Stimulated activated CD8-positive, alpha-beta memory T cell treated with anti-CD3 and anti-CD28 coated beads, Interleukin-7, amount 100 ng/mL, for 4 hours (primary cell): ENCODE measurements around the gene FAM13A.
"Not testable (repeated sequence)": the region's sequence is repeated elsewhere in the genome, so short reads cannot be mapped to it uniquely, and the experiment has no call there.

Source experiments
- DNase-seq, 2 donors: peaks; one replicate each; pipeline ENCODE4 v3.0.0-alpha.2; 2020; ENCODE audit warnings: low read depth in 2 of 2

The FAM13A gene

DNA sequence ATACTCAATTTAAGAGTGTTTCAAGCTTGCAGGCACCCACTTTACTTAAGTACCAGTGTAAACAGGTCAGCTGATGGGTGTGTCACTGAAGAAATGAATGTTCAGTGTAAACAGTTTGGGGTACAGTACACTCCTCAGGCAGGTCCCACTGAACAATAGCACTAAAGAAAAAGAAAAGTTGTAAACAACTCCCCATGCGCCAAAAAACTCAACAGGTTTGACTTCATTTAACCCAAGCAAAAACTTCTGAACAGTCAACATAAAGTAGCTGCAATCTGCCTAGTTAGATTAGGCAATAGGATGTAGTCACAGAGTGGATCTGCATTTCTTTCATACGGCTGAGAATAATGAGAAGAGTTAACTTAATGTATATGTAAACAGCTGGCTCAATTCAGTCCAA, 93.2 kb downstream of the FAM13A start:
- DNase-seq, result no peak

GRCh38 chr4:88962396-88962795, 94.6 kb downstream of the FAM13A start:
- DNase-seq, result no peak

GRCh38 chr4:88960576-88960975, 96.4 kb downstream of the FAM13A start:
- DNase-seq, result no peak

DNA sequence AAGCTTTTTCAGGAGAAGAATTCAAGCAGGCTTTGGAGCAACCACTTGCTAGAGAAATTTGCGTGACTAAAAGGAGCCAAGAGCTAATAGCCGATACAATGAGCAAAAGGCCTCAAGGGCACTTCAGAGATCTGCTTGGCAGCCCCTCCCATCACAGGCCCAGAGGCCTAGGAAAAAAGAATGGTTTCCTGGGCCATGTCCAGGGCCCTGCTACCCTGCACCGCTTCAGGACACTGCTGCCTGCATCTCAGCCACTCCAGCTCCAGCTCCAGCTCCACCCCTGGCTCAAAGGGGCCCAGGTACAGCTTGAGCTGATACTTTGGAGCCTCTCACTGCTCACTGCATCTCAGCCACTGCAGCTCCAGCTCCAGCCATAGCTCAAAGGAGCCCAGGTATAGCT, 98.9 kb downstream of the FAM13A start:
- DNase-seq, result no peak

GRCh38 chr4:88957570-88957969, 99.4 kb downstream of the FAM13A start:
- no peak for DNase-seq

DNA sequence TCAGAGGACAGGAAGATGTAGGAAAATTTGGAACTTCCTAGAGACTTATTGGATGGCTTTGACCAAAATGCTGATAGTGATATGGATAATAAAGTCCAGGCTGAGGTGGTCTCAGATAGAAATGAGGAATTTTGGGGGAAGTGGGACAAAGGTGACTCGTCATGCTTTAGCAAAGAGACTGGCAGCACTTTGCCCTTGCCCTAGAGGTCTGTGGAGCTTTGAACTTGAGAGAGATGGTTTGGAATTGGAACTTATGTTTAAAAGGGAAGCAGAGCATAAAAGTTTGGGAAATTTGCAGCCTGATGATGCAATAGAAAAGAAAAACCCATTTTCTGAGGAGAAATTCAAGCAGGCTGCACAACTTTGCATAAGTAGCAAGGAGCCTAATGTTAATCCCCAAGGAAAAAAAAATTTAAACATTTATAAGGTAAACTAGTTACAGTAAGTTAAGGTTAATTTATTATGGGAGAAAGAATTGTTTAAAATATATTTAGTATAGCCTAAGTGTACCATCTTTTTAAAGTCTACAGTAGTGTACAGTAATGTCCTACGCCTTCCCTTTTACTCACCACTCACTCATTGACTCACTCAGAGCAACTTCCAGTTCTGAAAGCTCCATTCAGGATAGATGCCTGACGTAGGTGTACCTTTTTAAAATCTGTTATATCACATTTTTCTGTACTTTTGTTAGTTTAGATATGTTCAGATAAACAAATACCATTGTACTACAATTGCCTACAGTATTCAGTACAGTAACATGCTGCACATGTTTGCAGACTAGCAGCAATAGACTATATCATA, 101.2 kb downstream of the FAM13A start:
- DNase-seq, result no peak

- DNase-seq, result no peak
Measured at GRCh38 chr4:88953400-88953799, 103.6 kb downstream of the FAM13A start.

- no peak for DNase-seq
Measured at GRCh38 chr4:88952081-88952480, 104.9 kb downstream of the FAM13A start.

GRCh38 chr4:88949605-88950004, 107.4 kb downstream of the FAM13A start:
- DNase-seq, result no peak

DNA sequence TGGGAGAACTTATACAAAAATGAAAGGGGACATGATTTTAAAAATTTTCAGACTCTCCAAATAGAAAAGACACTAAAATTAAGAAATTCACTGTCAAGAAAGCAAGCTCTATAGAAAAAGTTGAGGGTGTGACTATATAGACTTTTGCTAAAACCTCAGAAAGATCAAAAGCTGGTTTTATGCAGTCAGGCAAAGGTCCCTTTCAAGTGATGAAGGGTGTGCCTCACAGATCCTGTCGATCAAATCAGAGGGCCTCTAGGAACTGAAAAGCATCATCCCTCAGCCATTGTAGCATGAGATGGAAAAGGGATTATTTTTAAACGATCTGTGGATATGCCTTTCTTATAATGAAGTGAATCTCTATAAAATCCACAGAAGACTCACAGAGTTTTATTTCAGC, 116.5 kb downstream of the FAM13A start:
- no peak for DNase-seq

DNA sequence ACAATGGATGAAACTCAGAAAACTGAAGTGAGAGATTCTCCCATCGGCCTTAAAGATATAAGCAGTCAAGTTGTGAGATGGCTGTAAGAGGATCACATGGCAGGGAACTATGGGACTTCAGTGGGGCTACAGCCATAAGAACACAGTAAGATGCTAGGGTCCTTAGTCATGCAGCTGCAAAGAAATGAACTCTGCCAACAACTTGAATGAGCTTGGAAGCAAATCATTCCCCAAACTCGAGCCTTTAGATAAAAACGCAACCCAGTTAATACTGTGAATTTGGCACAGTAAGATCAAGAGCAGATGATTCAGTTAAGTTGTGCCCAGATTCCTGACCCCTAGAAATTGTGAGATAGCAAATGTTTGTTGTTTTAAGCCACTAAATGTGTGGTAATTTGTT, 117.3 kb downstream of the FAM13A start:
- DNase-seq, result no peak

- no peak for DNase-seq
Measured at GRCh38 chr4:88938138-88938537, 118.8 kb downstream of the FAM13A start.

- DNase-seq, result no peak
Measured at GRCh38 chr4:88937081-88937480, 119.9 kb downstream of the FAM13A start.

- DNase-seq, result no peak
Measured at GRCh38 chr4:88933414-88934160, 123.4 kb downstream of the FAM13A start.

DNA sequence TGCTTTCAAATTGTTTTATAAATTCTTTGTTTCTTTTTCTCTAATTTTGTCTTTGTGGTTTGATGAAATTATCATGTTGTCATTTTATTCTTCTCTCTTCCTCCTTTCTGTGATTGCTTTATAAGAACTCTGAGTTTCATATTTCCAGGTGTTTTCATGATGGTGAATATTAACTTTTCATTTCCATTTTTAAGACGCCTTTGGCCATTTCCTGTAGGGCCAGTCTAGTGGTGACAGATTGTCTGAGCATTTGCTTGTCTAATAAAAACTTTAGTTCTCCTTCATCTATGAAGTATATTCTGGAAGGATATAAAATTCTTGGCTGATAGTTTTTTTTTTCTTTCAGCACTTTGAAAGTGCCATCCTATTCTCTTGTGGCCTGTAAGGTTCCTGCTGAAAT, 128.1 kb downstream of the FAM13A start:
- DNase-seq, result no peak

DNA sequence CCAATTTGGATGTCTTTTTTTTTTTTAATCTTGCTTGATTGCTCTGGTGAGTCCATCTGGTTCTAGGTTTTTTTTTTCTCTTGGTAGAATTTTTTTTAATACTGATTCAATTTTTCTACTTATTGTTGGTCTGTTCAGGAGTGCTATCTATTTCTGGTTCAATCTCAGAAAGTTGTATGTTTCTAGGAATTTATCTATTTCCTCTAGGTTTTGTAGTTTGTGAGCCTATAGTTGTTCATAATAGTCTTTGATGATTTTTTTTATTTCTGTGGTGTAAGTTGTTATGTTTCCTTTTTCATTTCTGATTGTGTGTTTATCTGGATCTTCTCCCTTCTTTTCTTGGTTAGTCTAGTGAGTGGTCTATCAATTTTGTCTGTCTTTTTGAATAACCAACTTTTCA, 129.6 kb downstream of the FAM13A start:
- no peak for DNase-seq

DNA sequence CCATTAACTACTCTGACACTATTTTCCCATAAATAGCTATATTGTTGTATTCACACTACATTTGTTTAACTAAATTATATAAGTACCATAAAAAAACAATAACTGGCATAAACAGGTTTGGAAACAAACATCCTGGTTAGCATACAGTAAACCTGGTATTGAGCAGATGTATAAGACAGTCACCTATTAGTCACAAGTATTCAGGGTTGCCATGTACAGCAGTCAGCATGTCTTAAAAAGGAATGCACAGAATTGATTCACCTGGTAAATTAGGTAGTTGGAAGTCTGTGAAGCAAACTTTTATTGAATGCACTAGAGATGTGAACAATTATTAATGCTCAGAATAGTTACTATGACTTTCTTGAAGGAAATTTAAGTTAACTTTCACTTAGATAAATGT, 137.9 kb downstream of the FAM13A start:
- DNase-seq, result no peak

DNA sequence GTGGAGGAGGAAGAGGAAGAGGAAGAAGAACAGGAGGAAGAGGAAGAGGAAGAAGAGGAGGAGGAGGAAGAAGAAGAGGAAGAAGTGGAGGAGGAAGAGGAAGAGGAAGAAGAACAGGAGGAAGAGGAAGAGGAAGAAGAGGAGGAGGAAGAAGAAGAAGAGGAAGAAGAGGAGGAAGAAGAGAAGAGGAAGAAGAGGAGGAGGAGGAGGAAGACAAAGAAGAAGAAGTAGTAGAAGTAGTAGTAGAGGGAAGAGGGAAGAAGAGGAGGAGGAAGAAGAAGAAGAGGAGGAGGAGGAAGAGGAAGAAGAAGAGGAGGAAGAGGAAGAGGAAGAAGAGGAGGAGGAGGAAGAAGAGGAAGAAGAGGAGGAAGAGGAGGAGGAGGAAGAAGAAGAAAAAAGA, 143.8 kb downstream of the FAM13A start:
- not testable (repeated sequence) for DNase-seq

GRCh38 chr4:88911246-88912212, 145.5 kb downstream of the FAM13A start:
- DNase-seq, result no peak

GRCh38 chr4:88910101-88910500, 146.9 kb downstream of the FAM13A start:
- DNase-seq, result no peak

DNA sequence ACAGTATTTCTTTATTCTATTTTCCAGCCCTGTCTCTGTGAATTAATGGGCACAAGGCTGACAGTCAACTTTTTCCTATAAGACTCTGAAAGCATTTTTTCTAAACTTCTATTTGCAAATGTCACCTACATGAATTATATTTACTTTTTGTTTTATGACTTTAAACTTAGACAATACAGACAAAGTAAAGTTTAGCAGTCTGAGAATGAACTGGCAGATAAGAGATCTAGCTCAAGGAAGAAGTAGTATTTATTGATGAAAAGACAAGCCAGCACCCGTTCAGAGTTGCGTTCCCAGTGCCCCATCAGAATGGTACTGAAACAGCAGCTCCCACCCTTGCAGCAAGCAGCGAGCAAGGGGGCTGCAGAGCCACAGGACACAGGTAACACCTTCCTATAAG, 148.5 kb downstream of the FAM13A start:
- DNase-seq, result no peak

- DNase-seq, result no peak
Measured at GRCh38 chr4:88908003-88908402, 149.0 kb downstream of the FAM13A start.
